HG03045 (cell line): Measurements from ENCODE around the gene PPP1CA.

Source experiments
- ATAC-seq: cut with Tn5 transposase; IDR thresholded peaks from one replicate; pipeline ENCODE4 v1.9.1; 2021; ENCODE audit warnings: mild to moderate bottlenecking, moderate library complexity; ENCODE audit not compliant: unreplicated experiment

Gene PPP1CA

DNA sequence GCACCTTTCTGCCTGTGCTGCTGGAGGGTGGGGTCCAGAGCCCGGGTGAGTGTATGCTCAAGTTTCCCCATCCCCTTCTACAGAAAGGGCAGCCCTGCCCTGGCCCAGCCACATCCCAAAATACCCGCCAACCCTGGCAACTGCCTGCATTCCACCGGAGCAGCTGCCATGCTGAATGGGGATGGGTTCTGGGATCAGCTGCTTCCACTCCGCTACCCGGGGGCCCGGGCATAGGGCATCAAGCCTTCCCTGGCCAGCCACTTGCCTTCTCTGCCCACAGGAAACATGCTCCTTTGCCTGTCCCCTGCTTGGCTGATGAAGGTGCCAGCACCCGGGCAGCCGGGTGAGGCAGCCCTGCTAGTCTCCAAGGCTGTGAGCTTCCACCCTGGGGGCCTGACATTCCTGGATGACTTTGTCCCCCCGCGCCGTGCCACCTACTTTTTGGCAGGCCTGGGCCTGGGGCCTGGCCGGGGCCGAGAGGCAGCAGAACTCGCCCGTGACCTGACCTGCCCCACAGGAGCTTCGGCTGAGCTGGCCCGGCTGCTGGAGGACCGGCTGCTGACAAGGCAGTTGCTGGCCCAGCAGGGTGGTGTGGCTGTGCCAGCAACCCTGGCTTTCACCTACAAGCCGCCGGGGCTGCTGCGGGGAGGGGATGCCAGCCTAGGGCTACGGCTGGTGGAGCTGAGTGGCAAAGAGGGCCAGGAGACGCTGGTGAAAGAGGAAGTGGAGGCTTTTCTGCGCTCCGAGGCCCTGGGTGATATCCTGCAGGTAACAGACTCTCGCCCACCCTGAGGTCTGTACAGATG, 17.0 kb upstream of the PPP1CA start:
- ATAC-seq, result no peak

DNA sequence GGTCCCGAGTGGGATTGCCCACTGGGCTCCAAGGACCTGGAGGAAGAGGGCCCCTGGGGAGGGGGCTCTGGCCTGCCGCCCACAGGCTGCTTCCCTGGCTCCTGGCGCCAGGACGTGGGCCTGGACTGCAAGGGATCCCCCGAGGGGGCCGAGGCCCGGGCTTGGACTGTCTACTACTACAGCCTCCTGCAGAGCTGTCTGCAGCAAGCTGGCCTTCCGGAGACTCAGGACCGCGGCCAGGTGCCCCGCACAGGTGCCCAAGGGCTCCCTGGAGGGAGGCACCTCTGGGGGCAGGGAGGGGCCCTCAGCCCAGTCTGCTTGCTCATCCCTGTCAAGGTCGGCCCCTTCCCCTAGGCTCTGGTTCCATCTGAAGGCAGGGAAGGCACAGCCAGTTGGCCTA, 15.8 kb upstream of the PPP1CA start:
- no peak for ATAC-seq

DNA sequence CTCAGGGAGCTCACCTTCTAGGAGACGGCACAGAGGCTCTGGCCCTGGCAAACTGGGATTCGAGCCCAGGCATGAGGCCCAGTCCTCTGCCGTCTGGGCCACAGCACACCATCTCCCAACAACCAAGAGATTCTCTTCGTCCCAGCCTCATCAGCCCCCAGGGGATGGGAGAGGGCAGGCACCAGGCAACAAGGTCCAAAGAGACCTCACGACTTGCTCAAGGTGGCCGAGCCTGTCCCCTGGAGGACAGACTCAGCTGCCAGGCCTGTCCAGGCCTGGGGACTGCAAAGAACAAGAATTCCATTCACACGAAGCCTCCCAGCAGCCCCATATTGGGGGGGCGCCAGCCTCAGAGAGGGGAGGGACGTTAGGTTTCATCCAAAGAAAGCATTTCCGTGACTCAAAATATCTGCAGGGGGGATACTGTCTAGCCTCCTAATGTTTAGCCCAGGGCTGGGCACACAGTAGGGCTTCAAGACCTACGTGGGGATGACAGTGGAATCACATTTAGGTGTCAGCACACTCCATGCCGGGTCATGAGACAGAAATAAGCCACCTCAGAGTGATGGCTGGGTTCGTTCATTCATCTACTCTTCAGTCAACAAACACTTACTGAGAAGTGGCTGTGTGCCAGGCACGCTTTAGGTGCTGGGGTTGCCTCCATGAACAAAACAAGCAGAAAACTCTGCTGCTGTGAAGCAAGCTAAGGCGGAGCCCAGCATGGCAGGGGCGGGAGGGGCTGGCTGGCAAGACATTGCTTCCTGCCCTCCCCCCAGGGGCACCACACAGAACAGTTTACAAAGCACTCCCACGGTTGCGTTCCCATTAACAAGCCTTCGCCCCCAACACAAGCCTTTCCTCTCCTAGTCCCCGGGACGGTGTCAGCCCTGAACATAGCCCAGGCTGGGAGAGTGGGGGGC, 15.0 kb upstream of the PPP1CA start:
- no peak for ATAC-seq

DNA sequence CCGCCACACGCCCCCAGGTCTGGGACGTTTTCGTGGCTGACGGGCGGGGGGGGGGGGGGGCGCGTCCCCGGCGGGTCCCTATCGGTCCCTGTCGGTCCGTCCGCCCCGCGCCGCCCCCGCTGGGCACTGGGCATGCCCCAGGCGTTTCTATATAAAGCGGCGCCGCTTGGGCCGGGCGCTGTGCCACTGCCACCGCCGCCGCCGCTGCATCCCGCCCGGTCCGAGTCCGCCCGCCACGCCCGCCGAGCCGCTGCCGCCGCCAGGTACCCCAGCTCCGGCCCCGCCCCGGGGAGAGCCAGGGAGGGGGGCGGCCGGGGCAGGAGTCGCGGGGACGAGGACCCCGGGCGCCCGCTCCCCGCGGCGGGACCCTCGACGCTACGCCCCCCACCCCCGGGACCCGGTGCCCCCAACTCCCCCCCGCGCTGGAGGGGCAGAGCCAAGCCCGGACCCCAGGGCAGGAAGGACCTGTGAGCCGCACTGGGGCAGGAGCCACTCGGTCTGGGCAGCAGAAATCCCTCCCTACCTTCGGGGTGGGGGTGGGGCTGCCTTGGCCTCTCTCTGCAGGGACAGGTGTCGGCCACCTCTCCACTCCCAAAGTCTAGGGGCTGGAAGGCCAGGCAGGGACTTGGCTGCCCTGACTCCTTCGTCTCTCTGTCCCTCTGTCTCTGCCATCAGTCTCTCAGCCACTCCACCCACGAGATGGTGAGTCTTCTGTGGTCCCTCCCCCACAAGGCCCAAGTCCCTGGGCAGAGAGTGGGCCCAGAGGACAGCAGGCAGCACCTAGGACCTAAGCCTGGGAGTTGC, 14.0 kb upstream of the PPP1CA start, which contains the start of gene CARNS1:
Gene CARNS1, plus strand, starts transcription at position 178 of the 804 bp plus-strand sequence. Its CDS starts 522 bp downstream, at position 700.
- no peak for ATAC-seq

DNA sequence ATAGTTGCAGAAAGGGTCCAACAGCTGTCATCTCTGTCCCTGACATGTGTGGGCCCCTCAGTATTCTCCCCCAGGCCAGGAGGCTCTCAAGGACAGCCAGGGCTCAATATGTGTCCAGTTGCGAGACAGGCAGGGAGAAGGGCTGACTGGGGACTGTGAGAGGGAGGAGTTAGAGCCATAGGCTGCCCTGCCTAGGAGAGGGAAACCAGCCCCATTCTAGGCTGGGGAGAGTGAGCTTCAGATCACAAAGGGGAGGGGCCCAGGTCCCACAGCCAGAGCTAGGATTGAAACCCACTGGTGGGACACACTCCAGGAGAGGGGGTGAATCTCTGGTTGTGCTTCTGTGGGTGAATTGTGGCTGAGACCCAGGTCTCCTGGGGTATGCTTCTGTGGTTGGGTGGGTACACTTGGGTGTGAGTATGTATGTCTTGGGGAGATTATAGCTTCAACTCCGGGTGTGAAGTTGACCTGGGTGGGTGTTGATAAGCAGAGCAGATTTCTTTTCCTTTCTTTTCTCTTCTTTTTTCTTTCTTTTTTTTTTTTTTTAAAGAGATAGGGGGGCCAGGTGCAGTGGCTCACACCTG, 11.7 kb upstream of the PPP1CA start:
- ATAC-seq, result no peak

GRCh38 chr11:67412495-67413179, 11.0 kb upstream of the PPP1CA start:
- no peak for ATAC-seq

DNA sequence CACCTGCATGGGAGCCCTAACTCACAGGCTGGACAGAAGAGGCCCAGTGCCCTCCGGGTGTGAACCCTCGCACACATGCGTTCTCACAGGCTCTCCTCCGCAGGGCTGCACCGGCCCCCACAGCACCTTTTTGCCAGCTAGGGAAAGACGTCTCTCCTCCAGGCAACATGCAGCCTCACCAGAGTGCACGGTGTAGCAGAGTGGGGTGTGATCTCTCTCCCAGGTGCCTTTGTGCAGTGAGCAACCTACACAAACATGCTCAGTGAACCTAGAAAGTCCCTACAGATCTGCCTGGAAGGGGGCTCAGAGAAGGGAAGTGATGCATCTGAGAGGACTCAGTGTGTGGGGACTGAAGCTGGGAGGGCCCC, 10.1 kb upstream of the PPP1CA start:
- ATAC-seq, result no peak

GRCh38 chr11:67410984-67411784, 9.5 kb upstream of the PPP1CA start:
- ATAC-seq, result no peak

DNA sequence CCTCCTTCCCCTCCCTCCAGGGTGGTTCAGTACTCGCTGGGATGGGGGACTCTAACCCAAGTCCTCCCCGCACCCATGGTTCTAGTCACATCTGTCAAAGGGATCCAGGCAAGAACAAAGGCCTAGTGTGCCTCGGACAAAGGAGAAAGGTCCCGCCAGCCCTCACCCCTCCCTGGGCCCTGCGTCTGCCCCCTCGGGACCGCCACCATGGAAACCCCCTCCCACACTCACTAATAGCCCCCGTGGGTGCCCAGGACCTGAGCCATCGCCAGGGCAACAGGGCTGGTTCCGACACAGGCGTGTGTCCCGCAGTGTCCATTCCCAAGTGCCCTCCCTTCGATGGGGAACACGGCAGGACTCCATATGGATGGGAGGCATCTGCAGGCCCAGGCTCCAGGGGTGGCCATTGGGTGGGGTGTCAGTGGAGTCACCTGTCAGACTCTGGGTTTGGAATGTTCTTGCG, 8.7 kb upstream of the PPP1CA start:
- ATAC-seq, result no peak

DNA sequence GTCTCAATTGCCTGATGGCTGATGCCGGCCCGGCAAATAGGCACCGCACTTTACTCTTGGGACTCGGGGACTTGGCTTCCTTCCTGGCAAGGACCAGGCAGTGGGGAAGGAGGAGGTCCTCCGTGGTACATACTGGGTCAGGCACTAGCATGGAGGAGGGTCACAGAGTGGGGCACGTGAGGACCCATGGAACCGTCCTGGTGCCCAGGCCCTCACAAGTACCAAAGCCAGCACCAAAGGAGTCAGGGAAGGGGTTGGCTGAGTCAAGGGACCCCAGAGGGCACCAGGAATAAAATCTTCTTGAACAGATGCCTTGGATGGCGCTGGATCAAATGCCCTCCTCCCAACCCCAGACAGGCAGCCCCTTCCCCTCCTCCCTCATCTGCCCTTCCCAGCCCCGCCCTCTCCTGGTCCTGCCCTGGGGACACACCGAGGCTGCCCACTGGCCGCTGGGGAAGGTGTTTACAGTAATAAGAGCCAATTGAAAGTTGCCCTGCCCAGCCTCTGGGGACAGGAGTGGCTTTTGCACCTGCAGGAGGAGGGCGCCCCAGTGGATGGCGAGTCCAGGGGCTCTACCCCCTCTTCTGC, 8.2 kb upstream of the PPP1CA start:
- ATAC-seq, result no peak

DNA sequence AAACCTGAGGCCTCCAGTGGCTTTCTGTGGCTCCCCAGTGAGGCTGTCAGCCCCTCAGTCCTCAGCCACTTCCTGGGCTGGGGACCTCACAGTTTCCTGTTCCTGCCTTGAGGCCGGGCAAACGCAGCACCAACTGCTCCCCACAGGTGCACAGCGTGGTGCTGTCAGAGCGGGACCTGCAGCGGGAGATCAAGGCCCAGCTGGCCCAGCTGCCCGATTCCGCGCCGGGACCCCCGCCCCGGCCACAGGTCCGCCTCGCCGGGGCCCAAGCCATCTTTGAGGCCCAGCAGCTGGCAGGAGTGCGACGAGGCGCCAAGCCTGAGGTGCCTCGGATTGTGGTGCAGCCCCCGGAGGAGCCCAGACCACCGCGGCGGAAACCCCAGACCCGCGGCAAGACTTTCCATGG, 7.6 kb upstream of the PPP1CA start:
- no peak for ATAC-seq

GRCh38 chr11:67408437-67409200, 7.0 kb upstream of the PPP1CA start:
- ATAC-seq, result no peak

DNA sequence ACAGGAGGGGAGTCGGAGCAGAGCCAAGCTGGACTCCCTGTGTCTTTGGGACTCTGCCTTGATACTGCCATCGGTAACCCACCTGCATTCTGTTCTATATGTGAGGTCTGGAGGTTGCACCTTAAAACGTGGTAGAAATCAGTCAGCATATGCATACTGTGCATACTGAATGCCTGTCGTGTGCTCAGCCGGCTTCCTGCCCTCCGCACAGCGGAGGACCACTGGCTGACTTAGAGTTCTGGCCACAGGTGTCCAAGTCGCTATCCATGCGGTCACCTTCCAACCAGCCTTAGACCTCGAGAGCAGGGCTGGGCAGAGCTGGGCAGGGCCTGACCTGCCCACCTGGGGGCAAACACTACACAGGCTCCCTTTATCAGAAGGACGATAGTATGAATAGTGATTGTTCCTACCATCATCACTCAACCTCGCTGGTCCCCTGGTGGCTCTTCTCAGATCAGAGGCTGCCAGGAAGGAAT, 6.1 kb upstream of the PPP1CA start:
- ATAC-seq, result no peak

DNA sequence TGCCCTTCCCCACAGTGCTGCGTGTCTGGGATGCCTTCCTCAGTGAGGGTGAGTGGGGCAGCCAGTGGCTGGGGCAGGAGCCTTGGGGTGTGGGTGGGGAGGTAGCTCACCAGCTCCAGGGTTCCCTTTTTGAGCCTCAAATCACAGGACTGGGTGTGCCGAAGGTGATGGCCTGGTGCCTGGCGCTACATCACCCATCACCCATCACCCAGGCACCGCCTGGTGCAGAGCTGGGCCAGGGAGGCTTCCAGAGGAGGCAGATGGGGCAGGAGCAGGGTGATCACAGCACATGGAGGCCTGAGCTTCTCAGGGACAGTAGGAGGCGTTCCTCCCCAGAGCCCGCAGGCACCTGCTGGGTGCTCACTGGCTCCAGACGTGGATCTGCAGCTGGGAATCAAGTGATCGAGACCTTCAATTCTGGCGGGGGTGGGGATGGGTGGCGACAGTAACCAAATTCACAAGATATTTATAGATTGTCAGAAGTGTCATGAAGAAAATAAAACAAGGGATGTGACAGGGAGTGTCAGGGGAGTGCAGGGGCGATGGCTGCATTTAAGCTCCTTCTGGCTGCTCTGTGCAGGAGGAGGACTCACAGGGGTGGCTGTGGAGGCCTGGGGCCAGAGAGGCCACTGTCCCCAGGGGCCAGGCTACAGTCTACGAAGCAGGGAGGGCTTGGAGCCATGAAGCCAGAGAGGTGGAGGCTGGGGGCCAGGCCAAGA, 5.5 kb upstream of the PPP1CA start:
- ATAC-seq, result no peak

DNA sequence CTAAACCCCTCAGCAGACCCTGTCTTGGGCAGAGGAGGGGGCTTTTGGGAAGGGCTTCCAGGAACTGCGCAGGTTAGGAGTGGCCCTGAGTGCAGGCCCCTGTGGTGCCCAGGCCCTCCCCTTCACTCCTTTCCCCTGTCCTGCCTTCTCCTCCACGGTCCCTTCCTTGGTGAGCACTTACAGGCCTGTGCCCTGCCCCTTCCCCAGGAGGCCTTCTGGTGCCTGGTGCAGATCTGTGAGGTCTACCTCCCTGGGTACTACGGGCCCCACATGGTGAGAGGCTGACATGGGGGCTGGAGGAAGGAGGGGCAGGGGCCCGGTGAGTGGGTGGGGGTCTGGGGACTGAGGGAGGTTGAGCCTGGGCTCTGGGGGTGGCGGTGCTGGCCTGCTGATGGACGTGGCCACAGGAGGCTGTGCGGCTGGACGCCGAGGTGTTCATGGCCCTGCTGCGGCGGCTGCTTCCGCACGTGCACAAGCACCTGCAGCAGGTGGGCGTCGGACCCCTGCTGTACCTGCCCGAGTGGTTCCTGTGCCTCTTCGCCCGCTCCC, 4.8 kb upstream of the PPP1CA start:
- no peak for ATAC-seq

DNA sequence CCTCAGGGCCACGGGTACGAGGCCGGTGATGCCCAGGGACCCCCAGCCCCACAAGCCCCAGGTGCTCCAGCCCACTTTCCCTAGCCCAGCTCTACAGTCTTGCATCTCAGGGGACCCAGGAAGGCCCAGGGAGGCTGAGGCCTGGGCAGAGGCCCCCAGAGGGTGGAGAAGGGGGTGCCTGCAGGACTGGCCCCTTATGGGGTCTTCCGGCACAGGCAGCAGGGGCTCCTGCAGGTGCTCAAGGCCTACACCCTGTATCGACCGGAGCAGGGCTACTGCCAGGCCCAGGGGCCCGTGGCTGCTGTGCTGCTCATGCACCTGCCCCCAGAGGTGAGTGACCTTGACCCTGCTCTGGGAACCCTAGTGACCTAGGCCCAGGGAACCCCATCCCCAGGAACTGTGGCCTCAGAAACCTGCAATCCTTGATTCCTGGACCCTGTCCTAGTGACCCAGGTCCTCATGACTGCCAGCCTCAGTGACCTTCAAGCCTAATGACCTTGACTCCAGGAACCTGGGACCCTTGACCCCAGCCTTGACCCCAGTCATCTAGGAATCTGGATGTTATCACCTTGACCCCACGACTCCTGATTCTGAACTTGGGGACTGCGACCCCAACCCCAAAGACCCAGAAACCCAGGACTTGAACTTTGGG, 4.2 kb upstream of the PPP1CA start:
- no peak for ATAC-seq

- ATAC-seq, result no peak
These were observed 3.5 kb upstream of the PPP1CA start for GRCh38 chr11:67405196-67405567.
